NCI-H524 treated with DMSO at 0.1 percent for 48 hours (cell line): Measurements from ENCODE around the gene JAM3.
A peak's percentile ranks its signal among the peaks of the same experiment; 100 is the strongest.
"Not testable (repeated sequence)": the region's sequence is repeated elsewhere in the genome, so short reads cannot be mapped to it uniquely, and the experiment has no call there.

ENCODE experiments used
- DNase-seq: peaks from one replicate; lab custom pipeline; 2025; lab: John Stamatoyannopoulos, UW

Gene JAM3

GRCh38 chr11:134062265-134063123 is 6.4 kb upstream of the JAM3 start:
- no peak for DNase-seq

GRCh38 chr11:134063124-134063495 is 5.8 kb upstream of the JAM3 start:
- no peak for DNase-seq

GRCh38 chr11:134063991-134064747 is 4.7 kb upstream of the JAM3 start:
- no peak for DNase-seq

- no peak for DNase-seq
These were observed 3.5 kb upstream of the JAM3 start for GRCh38 chr11:134065381-134065780.

- no peak for DNase-seq
These were observed 1.7 kb upstream of the JAM3 start for GRCh38 chr11:134066943-134067885.

GRCh38 chr11:134069426-134070341 is 812 bp downstream of the JAM3 start:
- no peak for DNase-seq

GRCh38 chr11:134070342-134070845 is 1.5 kb downstream of the JAM3 start:
- no peak for DNase-seq

- peak; percentile 14 for DNase-seq
These were observed 2.4 kb downstream of the JAM3 start for GRCh38 chr11:134071306-134071705.

- peak; percentile 30 for DNase-seq
These were observed 3.0 kb downstream of the JAM3 start for GRCh38 chr11:134071766-134072402.

- no peak for DNase-seq
These were observed 4.0 kb downstream of the JAM3 start for GRCh38 chr11:134072844-134073243.

- no peak for DNase-seq
These were observed 5.5 kb downstream of the JAM3 start for GRCh38 chr11:134074346-134074745.

GRCh38 chr11:134074766-134075165 is 5.9 kb downstream of the JAM3 start:
- DNase-seq = no peak

GRCh38 chr11:134079317-134079716 is 10.4 kb downstream of the JAM3 start:
- DNase-seq = no peak

- not testable (repeated sequence) for DNase-seq
These were observed 12.4 kb downstream of the JAM3 start for GRCh38 chr11:134081258-134081657.

- no peak for DNase-seq
These were observed 14.1 kb downstream of the JAM3 start for GRCh38 chr11:134082990-134083389.

GRCh38 chr11:134086376-134086775 is 17.5 kb downstream of the JAM3 start:
- no peak for DNase-seq

GRCh38 chr11:134092006-134092405 is 23.1 kb downstream of the JAM3 start:
- not testable (repeated sequence) for DNase-seq

- no peak for DNase-seq
These were observed 28.3 kb downstream of the JAM3 start for GRCh38 chr11:134097166-134097565.

- no peak for DNase-seq
These were observed 29.8 kb downstream of the JAM3 start for GRCh38 chr11:134098566-134099184.

GRCh38 chr11:134100171-134100570 is 31.3 kb downstream of the JAM3 start:
- DNase-seq = peak; percentile 81
